ENCODE measurements around the gene CCND1.
A peak's percentile ranks its signal among the peaks of the same experiment; 100 is the strongest.
"Not testable (repeated sequence)": the region's sequence is repeated elsewhere in the genome, so short reads cannot be mapped to it uniquely, and the experiment has no call there.

The CCND1 gene

GRCh38 chr11:69694781-69695180 is 53.8 kb downstream of the CCND1 start:
- DNase-seq = no peak

DNA sequence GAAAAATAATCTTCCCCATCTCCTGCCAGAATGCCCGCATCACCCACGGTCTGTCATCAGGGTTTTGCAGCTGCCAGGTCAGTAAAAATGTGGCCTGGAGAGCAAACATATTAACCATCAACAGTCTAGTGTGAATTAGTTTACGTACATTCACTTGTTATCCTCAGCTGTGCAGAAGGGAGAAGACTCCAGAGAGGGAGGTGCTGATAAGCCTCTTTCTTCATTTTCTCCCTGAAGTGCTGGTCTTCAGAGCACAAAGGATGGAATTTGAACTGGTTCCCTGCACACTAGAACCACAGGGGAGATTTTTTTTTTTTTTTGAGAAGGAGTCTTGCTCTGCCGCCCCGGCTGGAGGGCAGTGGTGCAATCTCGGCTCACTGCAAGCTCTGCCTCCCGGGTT is 54.6 kb downstream of the CCND1 start:
- DNase-seq = no peak

DNA sequence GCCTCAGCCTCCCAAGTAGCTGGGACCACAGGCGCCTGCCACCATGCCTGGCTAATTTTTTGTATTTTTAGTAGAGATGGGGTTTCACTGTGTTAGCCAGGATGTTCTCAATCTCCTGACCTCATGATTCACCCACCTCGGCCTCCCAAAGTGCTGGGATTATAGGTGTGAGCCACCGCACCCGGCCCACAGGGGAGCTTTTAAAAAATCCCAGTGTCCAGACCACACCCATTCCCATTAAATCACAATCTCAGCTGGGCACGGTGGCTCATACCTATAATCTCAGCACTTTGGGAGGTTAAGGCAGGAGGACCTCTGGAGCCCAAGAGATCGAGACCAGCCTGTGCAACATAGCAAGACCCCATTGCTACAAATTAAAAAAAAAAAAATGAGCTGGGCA is 55.0 kb downstream of the CCND1 start:
- not testable (repeated sequence) for DNase-seq

DNA sequence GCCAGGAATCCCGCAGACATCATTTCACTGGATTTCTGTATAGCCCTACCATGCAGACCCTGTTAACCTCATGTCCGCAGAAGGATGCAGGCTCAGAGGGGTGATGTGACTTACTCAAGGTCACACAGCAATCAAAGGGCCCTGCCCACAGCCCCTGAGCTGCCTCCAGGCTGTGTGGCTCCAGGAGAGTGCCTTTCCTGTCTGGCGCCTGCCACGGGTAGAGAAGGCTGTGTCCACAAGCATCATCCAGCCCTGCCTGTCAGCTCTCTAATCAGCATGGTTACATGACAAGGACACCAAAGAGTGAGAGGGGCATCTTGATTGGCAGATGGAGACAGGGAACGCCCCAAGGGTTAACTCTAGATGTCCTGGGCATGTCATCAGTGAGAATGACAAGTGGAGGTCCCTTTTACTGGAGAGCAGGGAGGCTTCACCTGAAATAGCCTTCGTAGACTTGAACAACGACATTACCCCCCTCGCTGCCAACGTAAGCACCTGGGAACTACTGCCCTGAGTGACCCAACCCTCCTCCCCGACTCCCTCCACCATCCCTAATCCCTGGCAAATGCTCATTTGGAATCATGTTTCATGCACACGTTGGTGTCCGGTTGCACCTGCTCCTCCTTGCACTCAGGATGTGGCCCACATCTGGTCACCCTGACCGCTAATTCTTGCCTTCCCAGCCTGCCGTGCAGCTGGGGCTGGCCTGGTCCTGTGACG is 56.0 kb downstream of the CCND1 start:
- peak in 1 of 2 experiments; percentile 28 for DNase-seq

DNA sequence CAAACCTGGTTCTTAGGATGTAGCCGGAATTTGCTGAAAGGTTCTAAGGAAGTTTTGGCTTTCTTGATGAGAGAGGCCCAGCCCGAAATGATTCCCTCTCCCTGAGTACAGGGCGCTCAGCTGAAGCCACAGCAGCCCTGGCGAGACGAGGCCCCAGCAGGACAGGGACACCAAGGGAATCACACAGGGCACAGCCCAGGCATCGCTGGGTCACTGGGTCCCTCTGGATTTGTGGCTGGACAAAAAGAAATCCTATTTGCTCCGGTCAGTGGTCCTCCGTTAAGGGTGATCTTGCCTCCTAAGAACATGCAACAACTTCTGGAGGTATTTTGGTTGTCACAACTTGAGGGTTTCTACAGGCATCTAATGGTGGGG is 56.5 kb downstream of the CCND1 start:
- no peak for DNase-seq

DNA sequence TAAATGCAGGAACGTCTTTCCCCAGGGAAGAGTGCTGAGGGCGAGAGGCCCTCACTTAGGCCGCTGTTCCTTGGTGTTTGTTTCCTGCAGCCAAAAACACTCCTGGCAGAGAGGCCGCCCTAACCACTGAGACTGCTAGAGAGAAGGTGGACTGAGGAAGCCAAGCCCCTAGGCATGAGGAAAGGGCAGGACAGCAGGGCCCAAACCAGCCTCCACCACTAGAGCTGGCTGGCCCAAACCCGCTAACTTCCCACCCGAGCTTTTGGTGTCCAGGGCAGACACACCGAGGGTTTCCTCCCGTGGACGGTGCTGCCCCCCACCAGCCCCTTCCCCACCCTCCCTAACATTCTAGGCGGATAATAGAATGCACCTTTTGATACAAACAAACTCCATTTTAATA is 56.9 kb downstream of the CCND1 start:
- no peak for DNase-seq

GRCh38 chr11:69698362-69698761 is 57.4 kb downstream of the CCND1 start:
- no peak for DNase-seq

- no peak for DNase-seq
These were observed 58.3 kb downstream of the CCND1 start for GRCh38 chr11:69699213-69699612.

- DNase-seq = peak in 1 of 2 experiments; percentile 22
These were observed 59.6 kb downstream of the CCND1 start for GRCh38 chr11:69700278-69701140.

DNA sequence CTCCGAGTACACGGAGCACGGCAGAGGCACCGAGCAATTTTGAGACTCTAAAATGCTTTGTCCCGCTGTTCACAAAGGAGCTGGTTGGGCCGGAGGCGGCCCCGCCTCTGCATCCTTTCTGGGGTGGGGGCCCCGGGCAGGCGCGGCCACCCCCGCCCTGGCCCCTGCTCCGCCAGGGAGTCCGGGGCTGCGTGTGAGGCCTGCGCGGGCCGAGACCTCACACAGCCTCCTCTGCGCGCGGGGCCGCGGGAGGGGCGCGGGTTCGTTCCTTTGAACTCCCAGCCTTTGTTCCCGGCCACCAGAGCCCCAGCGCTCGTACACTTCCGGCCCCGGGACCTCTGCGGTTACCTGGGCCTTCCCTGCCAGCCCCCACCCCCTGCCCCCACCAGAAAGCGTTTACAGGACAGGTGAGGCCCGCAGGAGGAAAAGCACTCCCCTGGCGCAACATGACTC is 61.3 kb downstream of the CCND1 start:
- DNase-seq = peak in 1 of 2 experiments; percentile 43

DNA sequence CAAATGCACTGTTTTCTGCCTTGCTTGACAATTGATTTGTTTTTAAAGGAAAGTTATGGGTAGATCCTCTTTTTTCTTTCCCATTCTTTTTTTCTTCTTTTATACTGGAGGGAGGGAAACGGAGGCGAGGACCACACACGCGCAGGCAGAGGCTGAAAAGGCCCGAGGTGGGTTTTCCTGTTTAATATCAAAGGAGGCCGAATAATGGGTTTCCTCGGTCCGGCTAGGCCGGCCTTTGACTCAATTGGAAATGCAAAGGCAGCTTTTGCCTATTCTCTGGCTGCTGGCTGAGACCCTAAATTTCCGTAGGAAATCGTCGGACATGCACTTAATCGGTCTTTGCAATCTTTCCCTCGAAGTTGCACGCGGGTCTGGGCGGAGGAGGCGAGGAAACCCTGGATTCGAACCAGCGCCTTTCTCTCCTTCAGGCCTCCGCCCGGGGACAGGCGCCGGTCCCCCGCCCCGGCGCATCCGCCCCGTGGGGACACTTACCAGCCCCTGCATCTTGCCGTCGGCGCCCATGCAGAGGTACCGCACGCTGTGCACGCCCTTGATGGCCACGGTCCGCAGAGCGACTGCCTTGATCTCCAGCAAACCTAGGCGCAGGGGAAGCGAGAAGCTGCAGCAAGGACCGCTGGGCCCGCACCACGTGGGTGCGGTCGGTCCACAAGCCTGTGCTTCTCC is 62.0 kb downstream of the CCND1 start:
- DNase-seq = peak in 1 of 2 experiments; percentile 35

DNA sequence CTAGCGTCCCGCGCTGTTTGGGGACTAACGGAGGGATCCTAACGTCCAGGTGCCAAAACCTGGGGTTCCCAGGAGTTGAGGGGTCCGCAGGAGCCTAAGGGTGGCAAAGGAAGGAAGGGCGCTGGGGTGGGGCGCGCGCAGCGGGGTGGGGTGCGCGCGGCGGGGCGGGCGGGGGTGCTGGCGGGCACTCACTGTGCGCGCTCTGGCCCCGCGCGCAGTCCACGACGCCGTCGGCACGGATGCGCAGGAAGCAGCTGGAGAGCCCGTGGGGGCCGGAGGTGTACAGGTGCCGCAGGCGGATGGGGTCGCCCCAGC is 62.5 kb downstream of the CCND1 start:
- DNase-seq = no peak

Data from NCI-H526 (cell line).